Liver (tissue), 9 donors: Measurements from ENCODE around the gene TET2. TPM values are rescaled to one million over a fixed set of nuclear protein-coding genes. Genes with fewer than 3 reads are reported as not detected.

Experiments
- DNase-seq: peaks from one replicate; pipeline ENCODE4 v3.0.0-alpha.2; 2017; ENCODE audit warnings: low spot score
- H3K27ac ChIP-seq, 2 donors: one replicate each; pipeline ENCODE4 v1.7.0; 2013; ENCODE audit warnings: inconsistent platforms in 2 of 2, low read length in 2 of 2, control low read depth in 1 of 2, low read depth in 1 of 2, mild to moderate bottlenecking in 1 of 2
- H3K27me3 ChIP-seq, 4 donors: one replicate each; pipeline versions ENCODE4 v1.6.1 to v1.7.0; 2013; ENCODE audit warnings: low read length in 3 of 4, inconsistent platforms in 1 of 4, mild to moderate bottlenecking in 1 of 4, moderate library complexity in 1 of 4; ENCODE audit not compliant: control insufficient read depth in 4 of 4, insufficient read depth in 4 of 4
- H3K36me3 ChIP-seq, 4 donors: one replicate each; pipeline versions ENCODE4 v1.6.1 to v1.7.0; 2013; ENCODE audit warnings: low read length in 3 of 4, mild to moderate bottlenecking in 3 of 4, low read depth in 1 of 4, moderate library complexity in 1 of 4; ENCODE audit not compliant: control insufficient read depth in 4 of 4, insufficient read depth in 3 of 4
- H3K4me1 ChIP-seq, 4 donors: one replicate each; pipeline versions ENCODE4 v1.6.1 to v1.7.0; 2013; ENCODE audit warnings: low read length in 3 of 4, mild to moderate bottlenecking in 3 of 4, moderate library complexity in 1 of 4; ENCODE audit not compliant: control insufficient read depth in 4 of 4, insufficient read depth in 4 of 4
- H3K4me3 ChIP-seq, 3 donors: one replicate each; pipeline versions ENCODE4 v1.6.1 to v1.7.0; 2013; ENCODE audit warnings: low read length in 3 of 3, control low read depth in 1 of 3, low read depth in 1 of 3, mild to moderate bottlenecking in 1 of 3
- H3K9ac ChIP-seq, 2 donors: one replicate each; pipeline ENCODE4 v1.7.0; 2013; ENCODE audit warnings: low read length in 2 of 2, mild to moderate bottlenecking in 2 of 2, moderate library complexity in 2 of 2, control low read depth in 1 of 2, low read depth in 1 of 2
- H3K9me3 ChIP-seq, 4 donors: one replicate each; pipeline versions ENCODE4 v1.6.1 to v1.7.0; 2013; ENCODE audit warnings: low read length in 3 of 4; ENCODE audit not compliant: control insufficient read depth in 4 of 4
- CTCF ChIP-seq: fragments of 150-350 bp; IDR thresholded peaks from 2 replicates; pipeline ENCODE4 v1.5.1; 2017; ENCODE audit warnings: improper control_type of control experiment, low read depth, low read length; ENCODE audit not compliant: missing input control
- EGR1 ChIP-seq, 2 donors: IDR thresholded peaks; 2 replicates each; pipeline ENCODE4 v1.6.1; 2016 to 2018; ENCODE audit warnings: antibody characterized with exemption in 2 of 2, low read depth in 2 of 2
- GABPA ChIP-seq, 2 donors: IDR thresholded peaks in 1 of 2; conservative IDR thresholded peaks in 1 of 2; 2 replicates each; pipeline ENCODE4 v1.6.1; 2016; ENCODE audit warnings: antibody characterized with exemption in 2 of 2, mild to moderate bottlenecking in 1 of 2, moderate library complexity in 1 of 2
- HNF4G ChIP-seq: IDR thresholded peaks from 2 replicates; pipeline ENCODE4 v1.6.1; 2016; ENCODE audit warnings: antibody characterized with exemption
- JUND ChIP-seq, 2 donors: IDR thresholded peaks; 2 replicates each; pipeline ENCODE4 v1.6.1; 2016; ENCODE audit warnings: antibody characterized with exemption in 2 of 2
- NR2F2 ChIP-seq: IDR thresholded peaks from 2 replicates; pipeline ENCODE4 v1.6.1; 2016; ENCODE audit warnings: antibody characterized with exemption
- RAD21 ChIP-seq, 2 donors: IDR thresholded peaks; 2 replicates each; pipeline ENCODE4 v1.6.1; 2016; ENCODE audit warnings: antibody characterized with exemption in 2 of 2, mild to moderate bottlenecking in 2 of 2
- SP1 ChIP-seq: IDR thresholded peaks from 2 replicates; pipeline ENCODE4 v1.6.1; 2018; ENCODE audit warnings: antibody characterized with exemption, mild to moderate bottlenecking
- TAF1 ChIP-seq: conservative IDR thresholded peaks from 2 replicates; pipeline ENCODE4 v1.6.1; 2016; ENCODE audit warnings: antibody characterized with exemption, mild to moderate bottlenecking
- YY1 ChIP-seq: IDR thresholded peaks from 2 replicates; pipeline ENCODE4 v1.6.1; 2016; ENCODE audit warnings: antibody characterized with exemption, mild to moderate bottlenecking
- ZBTB33 ChIP-seq: IDR thresholded peaks from 2 replicates; pipeline ENCODE4 v1.6.1; 2016; ENCODE audit warnings: antibody characterized with exemption
- WGBS: extraction: QIAGEN DNeasy Blood & Tissue Kit; methylation state at CpG from one replicate; pipeline ENCODE4 v1.1.7; 2013; 5-methylcytosine and 5-hydroxymethylcytosine counted together
- polyA plus RNA-seq, 2 donors: library from polyadenylated mRNA; stranded (reverse) in 1 of 2; unstranded in 1 of 2; fragments of 200-250 nt in 1 of 2; fragments of >200 nt in 1 of 2; fragmentation: Nextera tagmentation in 1 of 2; extraction: Ambion mirVana in 1 of 2; gene quantifications; one replicate each; pipeline versions ENCODE4 v1.2.1 to v1.2.3, GENCODE V29; 2013 to 2015
- total RNA-seq, 2 donors: library from RNA; depleted of rRNA; stranded (reverse); fragments of >200 nt; gene quantifications; one replicate each; pipeline ENCODE4 v1.2.3, GENCODE V29; 2014
- TF ChIP-seq, protein P1 (sequence below): IDR thresholded peaks from 2 replicates; pipeline ENCODE4 v1.6.1; 2016; ENCODE audit warnings: antibody characterized with exemption
- TF ChIP-seq, protein P2 (sequence below): IDR thresholded peaks from 2 replicates; pipeline ENCODE4 v1.6.1; 2016; ENCODE audit warnings: antibody characterized with exemption
- TF ChIP-seq, protein P3 (sequence below): IDR thresholded peaks from 2 replicates; pipeline ENCODE4 v1.6.1; 2016; ENCODE audit warnings: antibody characterized with exemption, mild to moderate bottlenecking
- donor health status: healthy.
- donor health status: healthy.
- donor health status: healthy.
- donor health status: healthy.
- donor health status: healthy.

Gene TET2
- total and polyA plus RNA-seq, 4 donors, result 0.88 to 8.4 (median 5.5) TPM

GRCh38 chr4:105206214-105206613, 59.5 kb downstream of the TET2 start:
- no peak for TF ChIP-seq YY1
- TF ChIP-seq JUND (IDR thresholded peaks at IDR 0.05), result no peak
- TF ChIP-seq EGR1 (IDR thresholded peaks at IDR 0.05; ENCODE audit: low read depth in 2 of 2), result no peak
- TF ChIP-seq, protein P1, sequence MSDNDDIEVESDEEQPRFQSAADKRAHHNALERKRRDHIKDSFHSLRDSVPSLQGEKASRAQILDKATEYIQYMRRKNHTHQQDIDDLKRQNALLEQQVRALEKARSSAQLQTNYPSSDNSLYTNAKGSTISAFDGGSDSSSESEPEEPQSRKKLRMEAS, result no peak
- no peak for TF ChIP-seq ZBTB33
- TF ChIP-seq NR2F2, result no peak
- TF ChIP-seq, protein P2, sequence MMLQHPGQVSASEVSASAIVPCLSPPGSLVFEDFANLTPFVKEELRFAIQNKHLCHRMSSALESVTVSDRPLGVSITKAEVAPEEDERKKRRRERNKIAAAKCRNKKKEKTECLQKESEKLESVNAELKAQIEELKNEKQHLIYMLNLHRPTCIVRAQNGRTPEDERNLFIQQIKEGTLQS, result no peak
- TF ChIP-seq CTCF, result no peak
- no peak for TF ChIP-seq GABPA (IDR thresholded peaks at IDR 0.05 in 1 of 2, conservative IDR thresholded peaks at IDR 0.05 in 1 of 2)
- TF ChIP-seq SP1, result no peak
- TF ChIP-seq RAD21 (IDR thresholded peaks at IDR 0.05), result no peak
- no peak for TF ChIP-seq TAF1
- TF ChIP-seq HNF4G, result no peak
- TF ChIP-seq, protein P3, sequence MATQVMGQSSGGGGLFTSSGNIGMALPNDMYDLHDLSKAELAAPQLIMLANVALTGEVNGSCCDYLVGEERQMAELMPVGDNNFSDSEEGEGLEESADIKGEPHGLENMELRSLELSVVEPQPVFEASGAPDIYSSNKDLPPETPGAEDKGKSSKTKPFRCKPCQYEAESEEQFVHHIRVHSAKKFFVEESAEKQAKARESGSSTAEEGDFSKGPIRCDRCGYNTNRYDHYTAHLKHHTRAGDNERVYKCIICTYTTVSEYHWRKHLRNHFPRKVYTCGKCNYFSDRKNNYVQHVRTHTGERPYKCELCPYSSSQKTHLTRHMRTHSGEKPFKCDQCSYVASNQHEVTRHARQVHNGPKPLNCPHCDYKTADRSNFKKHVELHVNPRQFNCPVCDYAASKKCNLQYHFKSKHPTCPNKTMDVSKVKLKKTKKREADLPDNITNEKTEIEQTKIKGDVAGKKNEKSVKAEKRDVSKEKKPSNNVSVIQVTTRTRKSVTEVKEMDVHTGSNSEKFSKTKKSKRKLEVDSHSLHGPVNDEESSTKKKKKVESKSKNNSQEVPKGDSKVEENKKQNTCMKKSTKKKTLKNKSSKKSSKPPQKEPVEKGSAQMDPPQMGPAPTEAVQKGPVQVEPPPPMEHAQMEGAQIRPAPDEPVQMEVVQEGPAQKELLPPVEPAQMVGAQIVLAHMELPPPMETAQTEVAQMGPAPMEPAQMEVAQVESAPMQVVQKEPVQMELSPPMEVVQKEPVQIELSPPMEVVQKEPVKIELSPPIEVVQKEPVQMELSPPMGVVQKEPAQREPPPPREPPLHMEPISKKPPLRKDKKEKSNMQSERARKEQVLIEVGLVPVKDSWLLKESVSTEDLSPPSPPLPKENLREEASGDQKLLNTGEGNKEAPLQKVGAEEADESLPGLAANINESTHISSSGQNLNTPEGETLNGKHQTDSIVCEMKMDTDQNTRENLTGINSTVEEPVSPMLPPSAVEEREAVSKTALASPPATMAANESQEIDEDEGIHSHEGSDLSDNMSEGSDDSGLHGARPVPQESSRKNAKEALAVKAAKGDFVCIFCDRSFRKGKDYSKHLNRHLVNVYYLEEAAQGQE, result no peak
- H3K27me3 ChIP-seq, result no peaks in the 10 kb centered on the region
- H3K27ac ChIP-seq, result no peak overlapping the region
- H3K4me1 ChIP-seq, result no peaks in the 10 kb centered on the region
- no peaks in the 10 kb centered on the region for H3K9me3 ChIP-seq
- 82% methylated on average over 3 of the region's 3 CpGs for WGBS
- no peak overlapping the region for H3K9ac ChIP-seq
- H3K36me3 ChIP-seq, result no peaks in the 10 kb centered on the region
- no peak for DNase-seq
- no peak overlapping the region for H3K4me3 ChIP-seq

GRCh38 chr4:105207386-105207785, 60.7 kb downstream of the TET2 start:
- Histone ChIP-seq H3K4me1 (no peaks in the 10 kb centered on the region), H3K27me3 (no peaks in the 10 kb centered on the region), H3K27ac (no peak overlapping the region), H3K9me3 (no peaks in the 10 kb centered on the region), H3K9ac (no peak overlapping the region), H3K4me3 (no peak overlapping the region), H3K36me3 (no peaks in the 10 kb centered on the region)
- WGBS, result 90% methylated on average over 2 of the region's 2 CpGs
- TF ChIP-seq JUND (IDR thresholded peaks at IDR 0.05) (no peak), EGR1 (IDR thresholded peaks at IDR 0.05; ENCODE audit: low read depth in 2 of 2) (no peak), NR2F2 (no peak)
- DNase-seq, result no peak
